ENCODE results near the gene MAFG.

DNA sequence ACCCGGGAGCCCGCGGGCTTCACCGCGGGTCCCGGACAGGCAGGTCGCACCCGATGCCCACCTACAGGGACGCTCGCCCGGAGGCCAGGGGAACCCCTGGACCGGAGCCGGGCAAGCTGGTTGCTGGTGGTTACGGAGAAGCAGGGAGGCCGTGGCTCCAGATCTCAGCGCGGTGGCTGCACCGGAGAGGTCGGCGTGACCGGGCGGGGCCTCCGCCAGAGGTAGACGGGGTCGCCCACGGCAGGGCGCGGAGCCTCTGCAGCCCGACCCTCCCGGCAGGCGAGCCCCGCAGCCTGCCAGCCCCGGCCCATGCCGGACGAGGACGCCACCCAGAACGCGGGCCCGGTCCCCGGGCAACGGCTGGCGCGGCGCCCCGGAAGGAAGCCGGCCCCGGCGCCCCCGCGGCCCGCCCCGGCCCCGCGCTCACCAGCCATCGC is 16.7 kb downstream of the MAFG start:
- TF ChIP-seq GATA2 (IDR thresholded peaks at IDR 0.05; ENCODE audit: low read depth, low read length), result no peak
- TF ChIP-seq GATA3 (IDR thresholded peaks at IDR 0.05; ENCODE audit: low read depth, low read length), result no peak
